ENCODE results near the gene OAF. TPM values are rescaled to one million over a fixed set of nuclear protein-coding genes. Genes with fewer than 3 reads are reported as not detected.
A peak's percentile ranks its signal among the peaks of the same experiment; 100 is the strongest.

Gene OAF
- total and polyA plus RNA-seq, 9 of the 15 experiments (the other 6 are each of a cell fraction or from before 2014, with no cell fraction given): 1.1 to 21.6 (median 7.5) TPM

GRCh38 chr11:120168960-120169681, 41.7 kb upstream of the OAF start (continued):
- TF ChIP-seq KDM4B (IDR thresholded peaks at IDR 0.05; ENCODE audit: borderline replicate concordance in 2 of 2, low read depth in 1 of 2): 0 out of 4 replicates have a peak, but pooled peaks of 1 of the 2 experiments have one; percentile 39
- TF ChIP-seq ZFP30 (CRISPR knock-in tag; IDR thresholded peaks at IDR 0.05; ENCODE audit: borderline replicate concordance): no peak
- TF ChIP-seq THAP7 (CRISPR knock-in tag; IDR thresholded peaks at IDR 0.05): no peak
- no peak for TF ChIP-seq BACH1 (tag; IDR thresholded peaks at IDR 0.05)
- TF ChIP-seq ZNF174 (CRISPR knock-in tag; IDR thresholded peaks at IDR 0.05): no peak

GRCh38 chr11:120169981-120170698, 40.7 kb upstream of the OAF start:
- no peak overlapping the region for H3K4me2 ChIP-seq (ENCODE audit: insufficient read depth, low read length)
- no peak overlapping the region for H2AFZ ChIP-seq (ENCODE audit: low read depth, low read length)
- no peaks in the 10 kb centered on the region for H3K9me1 ChIP-seq (ENCODE audit: control insufficient read depth, insufficient read depth, low read length)
- peaks cover 24 to 70% of the 10 kb centered on the region in 2 experiments; a peak in 4 of 5 replicates for H3K27me3 ChIP-seq (ENCODE audit: control insufficient read depth in 2 of 2, insufficient read depth in 2 of 2, low read length in 2 of 2)
- no peaks in the 10 kb centered on the region for H3K36me3 ChIP-seq (ENCODE audit: control insufficient read depth, insufficient read depth, low read length)
- H3K4me3 ChIP-seq: no peak overlapping the region
- peaks cover 0 to 18% of the 10 kb centered on the region in 2 experiments; a peak in 2 of 5 replicates for H3K4me1 ChIP-seq (replicated peaks in 1 of 2; ENCODE audit: control insufficient read depth in 2 of 2, insufficient read depth in 2 of 2, low read length in 2 of 2)
- no peak for DNase-seq (ENCODE audit: extremely low read depth in 1 of 4, low spot score in 3 of 4)
- ChIA-PET CTCF (ENCODE audit: low intra/inter-chr PET ratio) (interaction anchor here (2.5 kb wide), 1 partner anchor 60 kb away, joined by 9 read pairs; no protein-coding TSS in a partner anchor), POLR2A (interaction anchor here (0.7 to 0.8 kb wide), 2 partner anchors 19 to 69 kb away, joined by 3 read pairs; no protein-coding TSS in a partner anchor)
- no peak overlapping the region for H3K9ac ChIP-seq (ENCODE audit: insufficient read depth in 1 of 2, low read depth in 2 of 2, low read length in 2 of 2)
- ATAC-seq: no peak
- no TSS peak for BruUV-seq (replicated peaks)
- H3K27ac ChIP-seq (ENCODE audit: extremely low read depth, low read depth, low read length): no peak overlapping the region
- 30% methylated on average over 13 of the region's 27 CpGs for whole genome bisulfite sequencing (ENCODE audit: insufficient coverage, low coverage, missing lambda C conversion rate)
- in situ Hi-C loops (cut with MboI) (loop anchor here (5.0 kb wide), 2 partner anchors 57 to 132 kb away; no protein-coding TSS in a partner anchor), intact Hi-C loops (cut with micrococcal nuclease) (loop anchor here (1.0 to 5.0 kb wide), 2 partner anchors 62 to 503 kb away; no protein-coding TSS in a partner anchor)
- no peaks in the 10 kb centered on the region for H3K79me2 ChIP-seq (ENCODE audit: control insufficient read depth, insufficient read depth, low read length)
- H4K20me1 ChIP-seq (replicated peaks; ENCODE audit: control insufficient read depth, insufficient read depth, low read length): peaks cover 9% of the 10 kb centered on the region
- FAIRE-seq: no peak
- H3K9me3 ChIP-seq (replicated peaks; ENCODE audit: control insufficient read depth, insufficient read depth, low read depth, low read length): no peaks in the 10 kb centered on the region
- TF ChIP-seq ZNF174 (CRISPR knock-in tag; IDR thresholded peaks at IDR 0.05) (no peak), ZBTB5 (IDR thresholded peaks at IDR 0.05) (no peak), NUFIP1 (IDR thresholded peaks at IDR 0.05; ENCODE audit: partially characterized antibody) (no peak), HNRNPL (IDR thresholded peaks at IDR 0.05; ENCODE audit: low read depth, low read length) (no peak), POU5F1 (IDR thresholded peaks at IDR 0.05; ENCODE audit: borderline replicate concordance, low read depth, low read length, partially characterized antibody) (no peak), EWSR1 (IDR thresholded peaks at IDR 0.05; ENCODE audit: borderline replicate concordance, low read depth, partially characterized antibody) (no peak), CBFA2T3 (IDR thresholded peaks at IDR 0.05) (no peak), ATF3 (IDR thresholded peaks at IDR 0.05) (no peak), ATF3 (CRISPR knock-in tag; conservative IDR thresholded peaks at IDR 0.05) (no peak), SREBF2 (CRISPR knock-in tag; IDR thresholded peaks at IDR 0.05) (no peak)

All from K562 (cell line).